Left ventricle myocardium inferior (tissue), 1 donor: ENCODE measurements around the gene KIAA1755. TPM values are rescaled to one million over a fixed set of nuclear protein-coding genes. Genes with fewer than 3 reads are reported as not detected.

ENCODE experiments used
- DNase-seq: peaks from one replicate; pipeline ENCODE4 v3.0.0-alpha.2; 2020
- H3K27ac ChIP-seq: fragments of 200-600 bp; replicated peaks from 2 replicates; pipeline ENCODE4 v1.8.0; 2021
- H3K27me3 ChIP-seq: fragments of 200-600 bp; 2 replicates; pipeline ENCODE4 v1.8.0; 2021; ENCODE audit warnings: low read depth
- H3K36me3 ChIP-seq: fragments of 200-600 bp; 2 replicates; pipeline ENCODE4 v1.8.0; 2021
- H3K4me1 ChIP-seq: fragments of 200-600 bp; 2 replicates; pipeline ENCODE4 v1.8.0; 2021
- H3K4me3 ChIP-seq: fragments of 200-600 bp; 2 replicates; pipeline ENCODE4 v1.8.0; 2021; ENCODE audit warnings: mild to moderate bottlenecking, moderate library complexity
- H3K9me3 ChIP-seq: fragments of 200-600 bp; replicated peaks from 2 replicates; pipeline ENCODE4 v1.8.0; 2021
- CTCF ChIP-seq: fragments of 200-600 bp; IDR thresholded peaks from 2 replicates; pipeline ENCODE4 v1.8.0; 2021; ENCODE audit warnings: antibody characterized with exemption, mild to moderate bottlenecking, borderline replicate concordance
- intact Hi-C: fragments of 100-400 bp; cut with micrococcal nuclease; formaldehyde crosslinking; loops from one replicate; pipeline ENCODE4 v1.11.0; 2022
- total RNA-seq: library from RNA; stranded (reverse); fragmentation: NEBNext Ultra II Directional; extraction: Animal tissue kit (Norgen Biotek cat#: 25700); gene quantifications from one replicate; pipeline ENCODE4 v1.2.1, GENCODE V29; 2021
- donor health status: DM: no; HTN: yes; CAD: no; lungs with severe emphysema.

The KIAA1755 gene
- total RNA-seq, 1 donor from 2014 or later = 7.1 TPM

- no peak for TF ChIP-seq CTCF
- H3K27ac ChIP-seq = no peak overlapping the region
- H3K27me3 ChIP-seq = peaks cover 41% of the 10 kb centered on the region
- intact Hi-C loops = no loop called here
- no peaks in the 10 kb centered on the region for H3K9me3 ChIP-seq
- peaks cover 15% of the 10 kb centered on the region for H3K4me1 ChIP-seq
- H3K36me3 ChIP-seq = no peaks in the 10 kb centered on the region
- H3K4me3 ChIP-seq = no peak overlapping the region
- DNase-seq = no peak
Measured at GRCh38 chr20:38300438-38300837, 39.9 kb upstream of the KIAA1755 start.

GRCh38 chr20:38299963-38300362 is 39.4 kb upstream of the KIAA1755 start:
- intact Hi-C loops = no loop called here

GRCh38 chr20:38298768-38299288 is 38.3 kb upstream of the KIAA1755 start:
- Histone ChIP-seq H3K27me3 (peaks cover 25% of the 10 kb centered on the region), H3K4me1 (peaks cover 15% of the 10 kb centered on the region), H3K9me3 (no peaks in the 10 kb centered on the region), H3K27ac (peak overlapping the region; percentile 80), H3K36me3 (no peaks in the 10 kb centered on the region), H3K4me3 (no peak overlapping the region)
- no peak for TF ChIP-seq CTCF
- DNase-seq = peak; percentile 79
- intact Hi-C loops = no loop called here

More at GRCh38 chr20:38299963-38300362, 39.4 kb upstream of the KIAA1755 start:
- TF ChIP-seq CTCF = no peak
- no peak overlapping the region for H3K4me3 ChIP-seq
- peaks cover 37% of the 10 kb centered on the region for H3K27me3 ChIP-seq
- no peak for DNase-seq
- H3K27ac ChIP-seq = peak overlapping the region; percentile 80
- H3K9me3 ChIP-seq = no peaks in the 10 kb centered on the region
- H3K36me3 ChIP-seq = no peaks in the 10 kb centered on the region
- H3K4me1 ChIP-seq = peaks cover 15% of the 10 kb centered on the region

- no peak for TF ChIP-seq CTCF
- no peaks in the 10 kb centered on the region for H3K36me3 ChIP-seq
- peaks cover 15% of the 10 kb centered on the region for H3K4me1 ChIP-seq
- no peak overlapping the region for H3K4me3 ChIP-seq
- no peaks in the 10 kb centered on the region for H3K9me3 ChIP-seq
- no peak for DNase-seq
- H3K27ac ChIP-seq = peak overlapping the region; percentile 80
- peaks cover 18% of the 10 kb centered on the region for H3K27me3 ChIP-seq
- intact Hi-C loops = no loop called here
Measured at GRCh38 chr20:38297916-38298674, 37.6 kb upstream of the KIAA1755 start.

- no peak for TF ChIP-seq CTCF
- Histone ChIP-seq H3K9me3 (no peaks in the 10 kb centered on the region), H3K36me3 (no peaks in the 10 kb centered on the region), H3K27me3 (peaks cover 14% of the 10 kb centered on the region), H3K4me3 (no peak overlapping the region), H3K4me1 (peaks cover 15% of the 10 kb centered on the region), H3K27ac (no peak overlapping the region)
- intact Hi-C loops = no loop called here
- no peak for DNase-seq
Measured at GRCh38 chr20:38296433-38296832, 35.9 kb upstream of the KIAA1755 start.
